HG03103 (cell line): ENCODE results near the gene DOCK6.
"Not testable (repeated sequence)": the region's sequence is repeated elsewhere in the genome, so short reads cannot be mapped to it uniquely, and the experiment has no call there.

Experiments used
- ATAC-seq: cut with Tn5 transposase; IDR thresholded peaks from one replicate; pipeline ENCODE4 v1.9.1; 2021; ENCODE audit warnings: low read depth; ENCODE audit not compliant: unreplicated experiment

DOCK6 gene

DNA sequence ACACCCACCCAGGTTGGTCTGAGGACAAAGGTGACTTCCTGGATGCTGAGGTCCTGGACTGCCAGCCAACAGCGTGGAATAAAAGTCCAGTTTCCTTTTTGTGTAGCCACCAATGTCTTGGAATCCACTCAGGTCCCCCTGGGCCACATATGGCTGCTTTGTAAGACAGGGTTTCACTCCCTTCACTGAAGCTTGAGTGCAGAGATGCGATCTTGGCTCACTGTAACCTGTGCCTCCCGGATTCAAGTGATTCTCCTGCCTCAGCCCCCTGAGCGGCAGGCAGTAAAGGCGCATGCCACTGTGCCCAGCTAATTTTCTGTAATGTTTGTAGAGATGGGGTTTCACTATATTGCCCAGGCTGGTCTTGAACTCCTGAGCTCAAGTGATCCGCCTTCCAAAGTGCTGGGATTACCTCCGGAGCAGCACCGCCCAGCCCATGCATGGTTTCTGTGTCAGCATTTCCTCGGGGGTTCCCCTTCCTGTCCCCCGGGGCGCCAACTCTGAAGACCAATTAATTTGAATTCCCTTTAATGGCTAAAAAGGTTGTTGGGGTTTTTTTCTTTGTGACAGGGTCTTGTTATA is 82.5 kb downstream of the DOCK6 start:
- ATAC-seq: no peak

DNA sequence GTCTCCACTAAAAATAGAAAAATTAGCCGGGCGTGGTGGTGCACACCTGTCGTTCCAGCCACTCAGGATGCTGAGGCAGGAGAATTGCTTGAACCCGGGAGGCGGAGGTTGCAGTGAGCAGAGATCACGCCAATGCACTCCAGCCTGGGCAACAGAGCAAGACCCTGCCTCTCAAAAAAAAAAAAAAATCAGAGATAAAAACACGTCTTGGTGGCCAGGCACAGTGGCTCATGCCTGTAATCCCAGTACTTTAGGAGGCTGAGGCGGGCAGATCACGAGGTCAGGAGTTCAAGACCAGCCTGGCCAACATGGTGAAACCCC is 83.2 kb downstream of the DOCK6 start:
- not testable (repeated sequence) for ATAC-seq

DNA sequence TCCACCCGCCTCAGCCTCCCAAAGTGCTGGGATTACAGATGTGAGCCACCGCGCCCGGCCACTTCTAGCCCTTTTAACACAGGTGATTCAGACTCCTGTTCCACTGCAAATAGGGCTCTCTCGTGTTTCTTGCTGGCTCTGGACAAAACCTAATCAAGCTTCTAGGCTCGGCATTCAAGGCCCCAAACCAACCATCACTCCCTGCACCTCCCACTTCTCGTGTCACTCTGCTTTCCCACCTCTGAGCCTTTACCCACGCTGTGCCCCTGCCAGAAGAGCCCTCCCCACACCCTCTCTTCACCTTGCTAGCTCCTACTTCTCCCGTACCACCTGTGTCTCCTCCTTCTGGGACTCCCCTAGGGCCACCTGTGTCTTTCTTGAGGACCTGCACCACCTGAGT is 84.7 kb downstream of the DOCK6 start:
- no peak for ATAC-seq

DNA sequence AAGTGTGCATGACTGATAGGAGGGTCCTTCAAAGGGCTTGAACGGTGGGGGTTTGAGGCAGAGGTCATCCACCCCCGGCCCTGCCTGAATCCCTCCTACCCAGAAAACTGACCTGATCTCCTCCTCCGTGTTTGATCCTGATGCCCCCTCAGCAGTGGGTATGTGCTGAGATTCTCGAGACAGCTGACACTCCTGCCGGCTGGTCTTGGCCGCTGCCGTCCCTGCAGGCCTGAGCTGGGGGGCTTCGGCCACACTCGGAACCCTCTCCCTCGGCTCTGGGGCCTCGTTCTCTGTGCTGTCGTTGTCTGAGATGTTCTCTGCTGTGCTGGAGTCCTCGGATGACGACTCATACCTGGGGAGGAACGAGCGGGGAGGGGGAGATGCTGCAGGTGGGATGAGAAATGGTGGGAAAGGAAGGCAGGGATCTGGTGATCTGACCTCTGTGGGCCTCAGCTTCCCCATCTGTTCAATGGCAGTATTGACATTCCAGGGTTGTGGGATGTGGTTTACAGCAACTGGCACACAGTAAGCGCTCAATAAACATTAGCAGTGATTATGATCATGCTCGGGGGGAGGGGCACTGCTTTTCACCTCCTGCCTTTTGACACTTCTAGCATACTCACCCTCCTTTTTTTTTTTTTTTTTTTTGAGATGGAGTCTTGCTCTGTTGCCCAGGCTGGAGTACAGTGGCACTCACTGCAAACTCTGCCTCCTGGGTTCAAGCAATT is 85.7 kb downstream of the DOCK6 start:
- ATAC-seq: no peak

DNA sequence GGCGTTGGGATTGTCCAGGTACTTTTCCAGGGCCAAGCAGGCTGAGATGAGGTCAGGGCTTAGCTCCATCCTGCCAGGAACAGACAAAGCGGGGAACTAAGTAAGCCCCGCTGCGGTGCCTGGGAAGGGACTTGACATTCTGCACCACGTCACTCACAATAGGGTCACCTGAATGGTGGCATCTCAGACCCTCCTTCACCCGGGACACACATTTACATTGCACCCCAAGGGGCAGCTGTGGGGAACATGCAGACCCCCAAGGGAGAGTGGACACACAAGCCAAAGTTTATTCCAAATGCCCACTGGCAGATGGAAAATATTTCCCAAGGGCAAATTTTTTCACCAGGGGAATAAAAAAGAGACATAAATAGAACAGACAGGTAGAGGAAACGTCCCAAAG is 86.4 kb downstream of the DOCK6 start:
- ATAC-seq: no peak

DNA sequence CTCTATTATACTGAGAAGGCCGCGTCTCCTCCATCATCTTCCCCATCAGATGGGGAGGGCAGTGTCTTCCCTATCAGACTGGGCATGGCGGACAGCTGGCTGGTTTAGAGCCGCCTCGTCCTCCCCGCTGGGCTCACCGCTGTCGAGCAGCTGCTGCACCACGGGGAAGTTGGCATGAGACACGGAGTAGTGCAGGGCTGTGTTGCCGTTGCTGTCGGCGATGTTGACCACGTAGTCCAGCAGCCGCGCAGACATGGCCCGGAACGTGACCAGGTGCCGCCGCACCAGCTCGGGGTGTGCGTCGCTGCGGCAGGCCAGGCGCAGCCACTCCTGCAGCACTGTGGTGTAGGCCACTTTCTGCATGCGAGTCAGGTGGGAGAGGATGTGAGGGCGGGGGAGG is 88.0 kb downstream of the DOCK6 start:
- no peak for ATAC-seq

DNA sequence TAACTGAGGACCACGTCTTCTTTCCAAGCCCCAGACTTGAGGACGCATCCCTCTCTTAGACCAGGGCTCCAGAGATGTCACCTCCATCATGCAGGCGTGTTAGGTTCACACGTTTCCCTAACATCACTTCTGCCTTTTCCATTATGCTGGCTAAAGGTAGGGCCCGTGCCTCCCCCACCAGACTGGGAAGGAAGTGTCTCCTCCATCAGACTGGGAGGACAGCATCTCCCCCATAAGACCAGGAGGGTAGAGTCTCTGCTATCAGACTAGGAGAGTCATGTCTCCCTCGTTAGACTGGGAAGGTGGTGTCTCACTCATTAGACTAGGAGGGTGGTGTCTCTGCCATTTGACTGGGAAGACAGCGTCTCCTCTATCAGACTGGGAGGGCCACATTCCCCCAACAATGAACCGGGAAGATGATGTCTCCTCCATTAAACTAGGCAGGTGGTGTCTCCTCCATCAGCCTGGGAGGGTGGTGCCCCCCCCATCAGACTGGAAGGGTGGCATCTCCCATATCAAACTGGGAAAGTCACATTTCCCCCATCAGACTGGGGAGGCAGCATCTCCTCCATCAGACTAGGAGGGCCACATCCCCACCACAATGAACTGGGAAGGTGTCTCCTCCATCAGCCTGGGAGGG is 88.7 kb downstream of the DOCK6 start:
- ATAC-seq: no peak

DNA sequence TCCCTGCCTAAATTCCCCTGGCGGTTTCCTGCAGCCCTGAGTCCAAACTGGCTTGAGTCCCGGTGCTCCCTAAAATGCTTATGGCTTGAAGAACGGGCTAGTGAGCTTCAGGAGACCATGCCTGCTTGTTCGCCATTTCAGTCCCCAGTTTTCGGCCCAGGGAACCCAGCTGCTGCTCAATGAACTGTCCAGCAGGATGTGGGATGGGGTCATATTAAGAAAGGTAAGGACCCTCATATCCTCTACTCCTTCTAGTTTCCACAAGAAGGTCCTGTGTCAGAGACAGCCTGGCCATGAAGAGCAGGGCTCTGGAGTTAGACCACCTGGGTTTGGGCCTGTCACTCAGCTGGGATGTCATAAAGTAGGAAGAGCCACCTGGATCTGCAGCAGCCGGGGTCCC is 89.7 kb downstream of the DOCK6 start:
- ATAC-seq: no peak

DNA sequence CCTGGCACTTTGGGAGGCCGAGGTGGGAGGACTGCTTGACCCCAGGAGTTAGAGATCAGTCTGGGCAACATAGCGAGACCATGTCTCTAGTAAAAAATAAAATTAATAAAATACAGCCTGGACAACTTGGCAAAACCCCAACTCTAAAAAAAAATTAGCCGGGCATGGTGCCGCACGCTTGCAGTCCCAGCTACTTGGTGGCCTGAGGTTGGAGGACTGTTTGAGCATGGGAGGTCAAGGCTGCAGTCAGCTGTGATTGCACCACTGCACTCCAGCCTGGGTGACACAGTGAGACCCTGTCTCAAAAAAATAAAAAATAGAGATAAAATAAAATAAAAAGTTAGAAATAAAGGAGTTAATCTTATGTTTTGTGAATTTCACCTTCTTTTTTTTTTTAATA is 91.2 kb downstream of the DOCK6 start:
- no peak for ATAC-seq

DNA sequence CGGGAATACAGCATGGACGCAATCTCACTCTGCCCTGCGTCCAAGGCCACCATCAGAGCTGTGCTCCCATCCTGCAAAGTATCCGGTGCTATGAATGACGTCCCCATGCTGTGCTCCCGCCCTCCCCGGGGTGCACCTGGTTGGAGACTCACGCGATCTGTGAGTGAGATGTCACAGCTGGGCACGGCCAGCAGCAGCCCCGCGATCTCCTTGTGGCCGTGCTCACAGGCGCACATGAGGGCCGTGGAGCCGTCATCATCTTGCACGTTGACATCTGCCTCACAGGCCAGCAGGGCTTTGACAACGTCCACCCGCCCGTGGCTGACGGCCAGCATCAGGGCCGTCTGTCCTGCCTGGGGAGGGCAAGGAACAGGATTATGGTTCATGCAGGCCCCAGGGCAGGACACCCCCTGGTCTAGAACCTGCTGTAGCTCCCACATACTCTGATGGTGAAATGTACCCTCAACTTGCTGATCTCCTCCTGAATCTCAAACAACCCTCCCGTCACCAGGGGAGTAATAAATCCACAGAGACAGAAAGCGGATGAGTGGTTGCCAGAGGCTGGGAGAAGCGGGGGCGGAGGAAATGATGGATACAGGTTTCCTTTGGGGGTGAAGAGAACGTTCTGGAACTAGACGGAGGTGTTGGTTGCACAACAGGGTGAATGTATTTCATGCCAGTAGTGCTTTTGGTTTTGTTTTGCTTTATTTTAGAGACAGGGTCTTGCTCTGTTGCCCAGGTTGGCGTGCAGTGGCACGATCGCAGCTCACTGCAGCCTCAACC is 92.2 kb downstream of the DOCK6 start:
- ATAC-seq: no peak

DNA sequence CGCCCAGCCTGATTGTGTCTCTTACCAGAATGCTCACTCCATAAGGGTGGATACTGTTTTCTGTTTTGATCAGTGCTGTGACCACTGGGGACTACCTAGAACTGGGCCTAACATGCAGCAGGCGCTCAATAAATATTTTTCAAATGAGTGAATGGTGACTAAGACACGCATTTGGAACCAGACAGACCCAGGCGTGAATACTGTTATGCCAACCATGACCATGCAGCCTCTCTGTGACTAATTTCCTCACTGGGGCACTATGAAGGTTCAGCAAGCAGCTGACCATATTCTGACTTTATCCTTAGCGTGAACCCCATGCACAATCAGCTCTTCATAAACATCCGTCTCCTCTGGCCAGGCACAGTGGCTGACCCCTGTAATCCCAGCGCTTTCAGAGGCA is 93.8 kb downstream of the DOCK6 start:
- no peak for ATAC-seq

DNA sequence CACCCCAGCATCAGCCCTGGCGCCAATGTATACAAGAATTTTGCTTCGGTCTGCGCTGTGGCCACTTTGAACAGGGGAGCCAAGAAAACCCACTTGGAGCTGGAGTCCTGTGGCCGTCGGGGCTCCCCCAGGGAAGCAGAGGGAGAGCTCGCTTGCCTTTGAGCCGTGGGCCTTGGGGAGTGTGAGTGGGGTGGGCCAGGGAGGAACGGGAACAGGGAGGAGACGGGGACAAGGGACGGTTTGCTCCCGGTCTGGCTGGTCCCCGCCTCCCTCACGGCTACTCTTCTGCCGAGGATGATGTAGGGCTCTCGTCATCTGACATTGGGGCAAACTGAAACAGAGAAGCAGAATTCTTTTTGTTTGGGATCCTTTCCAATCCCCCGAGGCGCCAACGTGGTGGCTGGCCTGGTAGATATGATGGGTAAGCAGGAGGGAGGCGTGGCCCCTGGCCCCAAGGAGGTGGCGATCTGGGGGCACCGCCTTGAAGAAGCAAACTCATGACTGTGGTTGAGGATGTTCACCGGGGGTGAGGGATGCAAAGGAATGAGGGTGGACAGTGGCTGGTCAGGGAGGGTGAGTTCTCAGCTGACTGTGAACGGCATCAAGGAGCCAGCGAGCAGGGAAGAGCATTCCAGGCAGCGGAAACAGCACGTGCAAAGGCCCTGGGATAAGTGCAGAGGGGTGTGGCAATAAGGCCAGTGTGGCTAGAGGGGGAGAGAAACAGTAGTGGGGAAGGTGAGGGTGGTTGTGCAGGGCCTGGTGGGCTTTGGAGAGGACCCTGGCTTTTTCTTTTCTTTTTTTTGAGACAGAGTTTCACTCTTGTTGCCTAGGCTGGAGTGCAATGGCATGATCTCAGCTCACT is 95.8 kb downstream of the DOCK6 start:
- no peak for ATAC-seq

DNA sequence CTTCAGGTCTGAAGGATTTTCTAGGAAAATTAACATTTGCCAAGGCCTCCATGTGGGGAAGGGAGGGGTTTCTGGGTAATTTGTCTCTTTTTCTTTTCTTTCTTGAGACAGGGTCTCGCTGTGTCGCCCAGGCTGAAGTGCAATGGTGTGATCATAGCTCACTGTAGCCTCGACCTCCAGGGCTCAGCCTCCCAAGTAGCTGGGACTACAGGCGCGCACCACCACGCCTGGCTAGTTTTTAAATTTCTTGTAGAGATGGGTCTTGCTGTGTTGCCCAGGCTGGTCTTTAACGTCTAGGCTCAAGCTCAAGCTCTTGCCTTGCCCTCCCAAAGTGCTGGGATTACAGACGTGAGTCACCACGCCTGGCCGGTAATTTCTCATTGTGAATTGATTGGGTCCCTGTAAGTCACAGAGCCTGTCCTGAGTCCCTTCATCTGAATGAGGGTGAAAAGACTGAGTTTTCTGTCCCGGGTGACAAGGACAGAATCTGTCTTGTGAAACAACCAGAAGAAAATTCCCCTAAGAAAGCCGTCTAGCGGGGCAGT is 96.8 kb downstream of the DOCK6 start:
- ATAC-seq: no peak

DNA sequence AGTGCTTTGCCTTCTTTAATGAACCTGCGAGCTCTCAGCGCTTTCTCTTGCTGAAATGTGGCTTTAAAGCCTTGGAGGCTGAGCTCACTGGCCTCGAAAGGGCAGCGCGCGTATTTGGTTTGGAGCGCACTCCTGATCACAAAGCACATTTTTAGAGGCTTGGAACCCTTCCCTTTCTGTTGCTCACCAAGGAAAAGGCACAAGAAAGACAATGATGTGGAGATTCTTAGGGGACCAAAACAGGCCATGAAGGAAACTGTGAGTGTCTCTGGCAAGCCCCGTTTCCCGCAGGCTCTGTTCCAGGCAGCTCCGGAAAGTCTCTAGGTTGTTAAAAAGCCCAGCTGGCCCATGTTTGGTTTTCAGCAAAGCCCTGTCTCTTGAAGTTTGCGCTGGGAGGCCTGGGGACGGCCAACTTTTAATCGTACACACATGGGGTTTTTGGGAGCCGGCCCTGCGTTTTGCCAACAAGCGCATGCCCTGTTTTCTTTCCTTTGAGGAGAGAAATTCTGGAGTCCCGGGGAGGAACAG is 97.4 kb downstream of the DOCK6 start:
- ATAC-seq: no peak

DNA sequence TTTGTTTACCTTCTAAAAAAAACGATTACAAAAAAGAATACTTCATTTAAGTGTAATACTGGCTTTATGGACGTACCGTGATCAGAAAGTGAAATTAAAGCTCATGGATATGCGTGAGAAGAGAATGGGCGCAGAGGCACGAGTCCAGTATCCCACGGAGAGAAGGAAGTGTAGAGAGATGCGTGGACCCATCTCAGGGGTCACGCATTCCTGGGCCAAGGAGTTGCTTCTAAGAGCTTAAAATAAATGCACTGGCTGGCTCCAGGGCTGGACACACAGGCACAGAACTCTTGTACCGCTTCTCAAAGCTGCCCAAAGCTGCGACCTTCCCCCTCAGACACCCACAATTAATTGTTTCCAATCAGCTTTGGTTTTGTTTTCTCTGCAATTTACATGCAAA is 98.0 kb downstream of the DOCK6 start:
- ATAC-seq: no peak

DNA sequence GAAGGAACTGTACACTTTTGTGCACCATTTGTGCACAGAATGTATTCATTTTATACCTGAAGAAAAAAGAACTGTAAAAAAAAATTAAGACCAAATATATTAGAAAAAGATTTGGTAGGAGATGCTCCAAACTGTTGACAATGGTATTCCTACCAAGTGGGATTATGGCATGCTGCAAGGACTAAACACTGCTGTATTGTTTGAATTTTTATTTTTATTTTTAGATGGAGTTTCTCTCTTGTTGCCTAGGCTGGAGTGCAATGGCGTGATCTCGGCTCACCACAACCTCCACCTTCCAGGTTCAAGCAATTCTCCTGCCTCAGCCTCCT is 101.9 kb downstream of the DOCK6 start:
- ATAC-seq: not testable (repeated sequence)

DNA sequence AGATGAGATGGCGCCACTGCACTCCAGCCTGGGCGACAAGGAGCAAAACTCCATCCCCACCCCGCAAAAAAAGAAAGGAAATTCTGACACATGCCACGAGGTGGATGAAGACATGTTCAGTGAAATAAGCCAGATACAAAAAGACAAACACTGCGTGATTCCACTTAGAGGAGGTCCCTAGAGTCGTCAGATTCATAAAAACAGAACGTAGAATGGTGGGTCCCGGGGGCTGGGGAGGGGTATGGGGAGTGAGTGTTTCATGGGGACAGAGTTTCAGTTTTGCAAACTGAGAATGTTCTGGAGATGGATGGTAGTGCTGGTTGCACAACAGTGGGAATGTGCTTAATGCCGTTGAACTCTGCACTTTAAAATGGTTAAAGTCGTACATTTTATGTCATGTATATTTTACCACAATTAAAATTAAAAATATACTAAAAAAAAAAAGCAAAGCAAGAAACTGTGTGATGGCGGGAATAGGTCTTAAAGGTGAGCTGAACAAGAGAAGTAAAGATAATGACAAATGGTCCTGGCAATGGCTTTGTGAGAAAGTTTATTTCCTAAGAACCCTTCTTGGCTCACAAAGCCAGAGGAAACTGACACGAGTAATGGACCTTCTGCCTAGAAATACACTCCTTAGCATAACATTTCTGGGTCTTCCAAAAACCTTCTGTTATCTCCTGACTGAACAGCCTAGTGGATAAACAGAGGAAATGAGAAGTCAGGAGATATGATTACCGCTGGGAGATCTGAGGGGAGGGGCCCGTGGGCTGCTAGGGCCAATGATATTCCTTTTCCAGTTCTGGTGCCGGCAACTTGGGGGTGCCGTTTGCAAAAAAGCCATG is 102.5 kb downstream of the DOCK6 start:
- no peak for ATAC-seq

DNA sequence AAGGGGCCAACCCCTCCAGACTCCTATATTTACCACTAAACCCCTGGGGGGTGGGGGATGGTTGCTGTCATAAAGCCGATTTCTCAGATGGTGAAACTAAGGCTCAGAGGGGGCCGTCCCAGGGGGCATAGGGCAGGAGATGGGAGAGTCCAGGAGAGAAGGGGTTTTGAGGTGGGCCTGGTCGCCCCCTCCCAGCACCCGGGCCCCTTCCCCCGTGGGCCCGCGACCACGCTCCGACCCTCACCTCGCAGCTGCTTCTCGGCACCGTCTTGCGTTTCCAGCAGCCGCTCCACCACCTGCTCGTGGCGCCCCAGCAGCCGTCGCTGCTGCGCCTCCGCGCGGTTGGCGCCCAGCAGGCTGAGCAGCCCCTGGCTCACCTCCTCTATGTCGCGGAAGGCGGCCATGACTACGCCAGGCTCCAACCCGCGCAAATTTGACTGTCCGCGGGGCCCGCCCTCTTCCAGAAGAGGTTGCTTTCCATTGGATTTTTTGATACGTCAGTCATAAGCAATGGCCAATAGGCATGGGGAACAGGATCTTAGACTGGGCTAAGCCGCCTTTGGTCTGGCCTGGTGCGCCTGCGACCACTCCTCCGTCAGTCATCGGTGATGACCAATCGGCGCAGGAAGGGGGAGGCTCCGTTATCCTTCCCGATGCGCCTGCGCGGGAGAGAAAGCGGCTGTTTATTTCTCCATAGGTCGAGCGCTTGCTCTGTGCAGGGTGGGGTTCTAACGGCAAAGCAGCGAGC is 106.8 kb downstream of the DOCK6 start, which contains the start of gene SPC24:
Gene SPC24, minus strand, starts transcription at position 410 of the 748 bp plus-strand sequence. Its CDS starts 6 bp downstream, at position 404.
- ATAC-seq: peak; percentile 90

DNA sequence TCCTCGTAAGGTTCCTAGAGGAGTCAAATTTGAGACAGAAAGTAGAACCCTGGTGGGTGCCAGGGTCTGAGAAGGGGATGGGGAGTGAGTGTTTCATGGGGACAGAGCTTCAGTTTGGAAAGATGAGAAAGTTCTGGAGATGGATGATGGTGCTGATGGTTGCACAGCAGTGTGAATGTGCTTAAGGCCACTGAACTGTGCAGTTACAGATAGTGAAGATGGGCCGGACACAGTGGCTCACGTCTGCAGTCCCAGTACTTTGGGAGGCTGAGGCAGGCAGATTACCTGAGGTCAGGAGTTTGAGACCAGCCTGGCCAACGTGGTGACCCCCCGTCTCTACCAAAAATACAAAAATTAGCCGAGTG is 107.7 kb downstream of the DOCK6 start:
- no peak for ATAC-seq
